DND-41 (cell line): ENCODE results near the gene NDUFS6.
"Not testable (repeated sequence)": the region's sequence is repeated elsewhere in the genome, so short reads cannot be mapped to it uniquely, and the experiment has no call there.

Source experiments
- ATAC-seq: fragments of 200-7000 bp; cut with Tn5 transposase; 3 replicates; pipeline ENCODE4 v1.9.1; 2021; ENCODE audit warnings: low read depth; ENCODE audit not compliant: insufficient read depth
- DNase-seq: peaks from one replicate; pipeline ENCODE4 v3.0.0-alpha.2; 2020
- H2AFZ ChIP-seq: 2 replicates; pipeline ENCODE4 v1.6.0; 2012; ENCODE audit warnings: low read depth, low read length
- H3K27ac ChIP-seq: 2 replicates; pipeline ENCODE4 v1.5.1; 2012; ENCODE audit warnings: low read length, inconsistent platforms
- H3K27me3 ChIP-seq: fragments of 200-600 bp; sonication (generic); 2 replicates; pipeline ENCODE4 v1.6.0; 2012; ENCODE audit warnings: low read length, mild to moderate bottlenecking, inconsistent platforms; ENCODE audit not compliant: insufficient read depth, poor library complexity
- H3K36me3 ChIP-seq: 2 replicates; pipeline ENCODE4 v1.5.1; 2012; ENCODE audit warnings: low read length, inconsistent platforms; ENCODE audit not compliant: insufficient read depth
- H3K4me1 ChIP-seq: 2 replicates; pipeline ENCODE4 v1.5.1; 2012; ENCODE audit warnings: mild to moderate bottlenecking, low read length; ENCODE audit not compliant: insufficient read depth
- H3K4me2 ChIP-seq: 2 replicates; pipeline ENCODE4 v1.6.0; 2012; ENCODE audit warnings: mild to moderate bottlenecking, moderate library complexity, low read length, inconsistent platforms; ENCODE audit not compliant: insufficient read depth
- H3K4me3 ChIP-seq, 2 experiments: fragments of 200-600 bp in 1 of 2; shearing (Covaris generic) in 1 of 2; 2 replicates each; pipeline ENCODE4 v1.5.1; 2012 to 2016; ENCODE audit warnings: inconsistent platforms in 2 of 2, low read length in 2 of 2, mild to moderate bottlenecking in 2 of 2, low read depth in 1 of 2, moderate library complexity in 1 of 2
- H3K79me2 ChIP-seq: 2 replicates; pipeline ENCODE4 v1.6.0; 2012; ENCODE audit warnings: low read length, inconsistent platforms; ENCODE audit not compliant: insufficient read depth
- H3K9ac ChIP-seq: 2 replicates; pipeline ENCODE4 v1.6.0; 2012; ENCODE audit warnings: low read depth, mild to moderate bottlenecking, inconsistent platforms, low read length, moderate library complexity
- H3K9me3 ChIP-seq: 2 replicates; pipeline ENCODE4 v1.5.1; 2012; ENCODE audit warnings: low read length, moderate library complexity, mild to moderate bottlenecking, inconsistent platforms; ENCODE audit not compliant: insufficient read depth, severe bottlenecking
- H4K20me1 ChIP-seq: 2 replicates; pipeline ENCODE4 v1.6.0; 2012; ENCODE audit warnings: low read length; ENCODE audit not compliant: insufficient read depth
- EZH2 ChIP-seq: IDR thresholded peaks from 3 replicates; pipeline ENCODE4 v1.6.1; 2012; ENCODE audit warnings: borderline replicate concordance, low read depth, mild to moderate bottlenecking, moderate library complexity, low read length, inconsistent platforms; ENCODE audit not compliant: severe bottlenecking
- TF ChIP-seq, protein P1 (sequence below): IDR thresholded peaks from 2 replicates; pipeline ENCODE4 v1.5.1; 2012; ENCODE audit warnings: borderline replicate concordance, low read length, moderate library complexity, mild to moderate bottlenecking; ENCODE audit not compliant: poor library complexity, severe bottlenecking; ENCODE audit errors: extremely low read depth

NDUFS6 gene

DNA sequence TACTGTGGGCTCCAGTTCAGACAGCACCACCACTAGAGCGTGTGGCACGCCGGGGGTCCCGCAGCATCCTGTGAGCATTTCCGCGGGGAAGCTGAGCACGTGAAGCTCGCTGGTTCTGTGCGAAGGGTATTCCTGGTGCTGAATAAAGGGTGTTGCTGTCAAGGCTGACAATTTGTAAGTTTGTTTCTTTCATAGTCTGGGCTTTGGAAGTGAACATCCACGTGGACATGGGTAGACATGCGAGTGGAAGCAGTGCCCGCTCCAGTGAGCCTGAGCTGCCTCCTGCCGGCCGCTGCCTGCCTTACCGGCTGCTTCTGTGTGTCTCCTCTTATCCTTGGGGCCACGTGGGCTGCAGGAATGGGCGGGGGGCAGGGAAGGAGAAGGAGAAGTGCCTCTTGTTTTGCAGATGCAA is 14.7 kb downstream of the NDUFS6 start:
- H3K4me2 ChIP-seq = no peak overlapping the region
- peaks cover 20% of the 10 kb centered on the region for H4K20me1 ChIP-seq
- TF ChIP-seq, protein P1, sequence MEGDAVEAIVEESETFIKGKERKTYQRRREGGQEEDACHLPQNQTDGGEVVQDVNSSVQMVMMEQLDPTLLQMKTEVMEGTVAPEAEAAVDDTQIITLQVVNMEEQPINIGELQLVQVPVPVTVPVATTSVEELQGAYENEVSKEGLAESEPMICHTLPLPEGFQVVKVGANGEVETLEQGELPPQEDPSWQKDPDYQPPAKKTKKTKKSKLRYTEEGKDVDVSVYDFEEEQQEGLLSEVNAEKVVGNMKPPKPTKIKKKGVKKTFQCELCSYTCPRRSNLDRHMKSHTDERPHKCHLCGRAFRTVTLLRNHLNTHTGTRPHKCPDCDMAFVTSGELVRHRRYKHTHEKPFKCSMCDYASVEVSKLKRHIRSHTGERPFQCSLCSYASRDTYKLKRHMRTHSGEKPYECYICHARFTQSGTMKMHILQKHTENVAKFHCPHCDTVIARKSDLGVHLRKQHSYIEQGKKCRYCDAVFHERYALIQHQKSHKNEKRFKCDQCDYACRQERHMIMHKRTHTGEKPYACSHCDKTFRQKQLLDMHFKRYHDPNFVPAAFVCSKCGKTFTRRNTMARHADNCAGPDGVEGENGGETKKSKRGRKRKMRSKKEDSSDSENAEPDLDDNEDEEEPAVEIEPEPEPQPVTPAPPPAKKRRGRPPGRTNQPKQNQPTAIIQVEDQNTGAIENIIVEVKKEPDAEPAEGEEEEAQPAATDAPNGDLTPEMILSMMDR = no peak
- no peak for TF ChIP-seq EZH2
- no peaks in the 10 kb centered on the region for H3K4me1 ChIP-seq
- H3K27me3 ChIP-seq = no peaks in the 10 kb centered on the region
- no peak overlapping the region for H3K4me3 ChIP-seq
- H3K27ac ChIP-seq = no peak overlapping the region
- DNase-seq (no peak), ATAC-seq (no peak)
- no peak overlapping the region for H2AFZ ChIP-seq
- H3K9me3 ChIP-seq = no peaks in the 10 kb centered on the region
- H3K36me3 ChIP-seq = peaks cover 94% of the 10 kb centered on the region
- H3K9ac ChIP-seq = no peak overlapping the region
- H3K79me2 ChIP-seq = peaks cover 16% of the 10 kb centered on the region; the same call in 1 of the 2 replicates

DNA sequence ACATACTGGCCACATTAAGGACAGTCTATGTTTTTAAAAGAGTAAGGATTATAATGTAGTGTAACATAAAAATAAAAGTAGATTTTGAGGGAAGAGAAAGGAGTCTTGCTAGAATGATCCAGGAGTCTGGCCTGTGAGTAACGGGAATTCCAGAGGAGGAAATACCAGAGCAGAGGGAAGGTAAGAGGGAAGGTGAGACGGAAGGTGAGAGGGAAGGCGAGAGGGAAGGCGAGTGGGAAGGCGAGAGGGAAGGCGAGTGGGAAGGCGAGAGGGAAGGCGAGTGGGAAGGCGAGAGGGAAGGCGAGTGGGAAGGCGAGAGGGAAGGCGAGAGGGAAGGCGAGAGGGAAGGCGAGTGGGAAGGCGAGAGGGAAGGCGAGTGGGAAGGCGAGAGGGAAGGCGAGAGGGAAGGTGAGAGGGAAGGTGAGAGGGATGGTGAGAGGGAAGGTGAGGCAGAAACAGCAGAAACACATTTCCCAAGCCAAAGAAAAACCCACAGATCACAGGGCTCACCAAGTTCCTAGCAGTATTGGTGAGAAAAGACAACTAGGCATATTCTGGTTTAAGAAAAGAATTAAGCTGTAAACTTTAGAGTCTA is 15.4 kb downstream of the NDUFS6 start:
- H3K9me3 ChIP-seq, H2AFZ ChIP-seq, H3K27me3 ChIP-seq, H3K27ac ChIP-seq, ATAC-seq, H3K4me3 ChIP-seq, H3K9ac ChIP-seq, H3K4me1 ChIP-seq, DNase-seq, H3K4me2 ChIP-seq: not testable (repeated sequence)
- H3K79me2 ChIP-seq = peaks cover 11% of the 10 kb centered on the region; the same call in 1 of the 2 replicates
- H3K36me3 ChIP-seq = peaks cover 94% of the 10 kb centered on the region
- H4K20me1 ChIP-seq = peaks cover 20% of the 10 kb centered on the region

DNA sequence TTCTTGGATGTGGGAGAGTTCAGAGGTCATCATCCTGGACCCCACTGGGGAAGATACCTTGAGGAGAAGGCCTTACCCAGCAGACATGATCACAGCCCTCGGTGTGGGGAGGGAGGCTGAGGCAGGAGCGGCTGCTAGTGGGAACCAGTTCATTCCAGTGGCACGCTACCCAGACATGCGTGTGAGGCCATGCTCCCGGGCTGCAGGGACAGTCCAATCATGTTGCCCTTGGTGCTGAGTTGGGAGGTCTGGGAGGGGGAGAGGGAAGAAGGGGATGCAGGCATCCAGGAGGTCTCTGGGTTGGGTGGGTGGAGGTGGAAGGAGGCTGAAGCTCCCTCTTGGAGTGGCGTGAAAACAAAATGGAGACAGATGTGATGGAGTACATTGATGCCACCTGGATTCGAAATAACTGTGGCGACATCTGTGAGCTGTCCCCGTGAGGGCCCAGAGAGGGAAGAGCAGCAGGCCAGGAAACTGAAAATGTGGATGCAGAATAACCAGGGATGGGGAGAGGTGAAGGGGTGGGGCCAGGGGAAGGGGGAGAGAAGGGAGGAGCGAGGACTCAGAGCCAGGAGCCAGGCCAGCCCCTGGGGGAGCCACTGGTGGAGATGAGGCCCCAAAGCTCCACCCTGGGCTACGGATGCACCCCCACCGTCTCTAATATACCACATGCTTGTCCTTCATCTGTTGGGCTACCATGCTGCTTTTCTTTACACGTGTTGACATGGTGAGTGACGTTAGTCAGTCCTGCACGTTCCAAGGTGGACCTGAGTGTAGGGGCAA is 16.2 kb downstream of the NDUFS6 start:
- Histone ChIP-seq H3K27me3 (no peaks in the 10 kb centered on the region), H3K4me1 (no peaks in the 10 kb centered on the region), H3K79me2 (peaks cover 4% of the 10 kb centered on the region; the same call in 1 of the 2 replicates), H3K4me2 (no peak overlapping the region), H2AFZ (no peak overlapping the region), H3K4me3 (no peak overlapping the region), H3K27ac (no peak overlapping the region), H3K9ac (no peak overlapping the region), H3K36me3 (peaks cover 94% of the 10 kb centered on the region), H3K9me3 (no peaks in the 10 kb centered on the region), H4K20me1 (peaks cover 14% of the 10 kb centered on the region)
- ATAC-seq (peak; percentile 19; the same call in 1 of the 3 replicates), DNase-seq (no peak)
- TF ChIP-seq EZH2 = no peak
- TF ChIP-seq, protein P1 = no peak

DNA sequence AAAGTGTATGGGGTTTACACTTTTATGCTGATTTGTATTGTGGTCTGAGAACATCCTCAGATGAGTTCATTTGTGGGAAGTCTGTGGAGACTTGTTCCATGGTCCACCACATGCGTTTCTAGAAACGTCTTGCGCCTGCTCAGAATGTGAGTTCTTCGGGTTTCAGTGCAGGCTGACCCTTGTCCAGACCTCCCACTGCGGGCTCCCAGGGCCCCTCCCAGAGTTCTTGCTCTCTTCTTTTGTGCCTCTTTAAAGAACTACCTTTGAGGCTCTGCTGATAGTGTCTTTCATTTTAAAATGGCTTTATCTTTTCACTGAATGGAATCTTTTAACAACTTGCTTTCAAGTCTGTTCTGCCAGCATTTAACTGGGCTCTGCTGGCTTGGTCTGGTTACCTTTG is 17.6 kb downstream of the NDUFS6 start:
- Histone ChIP-seq H3K27me3 (no peaks in the 10 kb centered on the region), H3K27ac (no peak overlapping the region), H2AFZ (no peak overlapping the region), H3K9me3 (no peaks in the 10 kb centered on the region), H3K4me3 (no peak overlapping the region), H3K9ac (no peak overlapping the region), H3K36me3 (peaks cover 92% of the 10 kb centered on the region), H3K4me1 (no peaks in the 10 kb centered on the region), H3K4me2 (no peak overlapping the region), H3K79me2 (no peaks in the 10 kb centered on the region), H4K20me1 (peaks cover 8% of the 10 kb centered on the region; the same call in 1 of the 2 replicates)
- ATAC-seq (no peak), DNase-seq (no peak)
- TF ChIP-seq, protein P1 = no peak
- TF ChIP-seq EZH2 = no peak
